ENCODE measurements around the gene PLA2G3.

The PLA2G3 gene

DNA sequence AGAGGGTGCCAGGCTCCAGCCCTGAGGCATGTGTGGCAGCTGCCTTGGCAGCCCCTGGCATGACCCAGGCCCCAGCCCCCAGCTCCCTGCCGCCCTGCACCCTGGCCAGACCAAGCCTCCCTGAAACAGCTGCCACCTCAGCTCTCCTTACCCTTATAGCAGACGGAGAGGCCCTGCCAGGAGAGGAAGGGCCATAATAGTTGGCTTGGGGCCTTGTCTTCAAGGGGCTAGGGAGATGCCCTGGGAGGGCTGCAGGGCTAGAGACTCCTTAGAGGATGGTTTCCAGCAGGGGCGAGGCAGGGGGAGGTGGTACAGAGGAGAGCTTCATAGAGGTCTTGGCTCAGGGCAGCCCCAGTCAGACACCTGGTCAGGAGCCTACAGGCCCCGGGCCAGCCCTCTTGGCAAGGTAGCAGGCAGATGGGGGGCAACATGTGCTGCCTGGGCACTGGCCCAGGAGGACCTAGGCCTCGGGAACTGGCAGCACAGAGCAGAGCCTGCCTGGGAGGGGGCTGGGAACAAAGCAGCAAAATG is 46.2 kb downstream of the PLA2G3 start:
- Mint-ChIP-seq H3K9me3 (no peaks in the 10 kb centered on the region), H3K36me3 (ENCODE audit: low read depth) (no peaks in the 10 kb centered on the region), H3K27ac (no peak overlapping the region), H3K4me1 (no peaks in the 10 kb centered on the region), H3K27me3 (no peaks in the 10 kb centered on the region), H3K4me3 (no peak overlapping the region)
- ATAC-seq (peak; percentile 5), DNase-seq (no peak)

GRCh38 chr22:31093086-31093850 is 47.0 kb downstream of the PLA2G3 start:
- no peak overlapping the region for H3K4me3 Mint-ChIP-seq
- H3K4me1 Mint-ChIP-seq = no peaks in the 10 kb centered on the region
- no peaks in the 10 kb centered on the region for H3K9me3 Mint-ChIP-seq
- no peak overlapping the region for H3K27ac Mint-ChIP-seq
- no peak for ATAC-seq
- no peaks in the 10 kb centered on the region for H3K27me3 Mint-ChIP-seq
- no peaks in the 10 kb centered on the region for H3K36me3 Mint-ChIP-seq (ENCODE audit: low read depth)
- DNase-seq = no peak

DNA sequence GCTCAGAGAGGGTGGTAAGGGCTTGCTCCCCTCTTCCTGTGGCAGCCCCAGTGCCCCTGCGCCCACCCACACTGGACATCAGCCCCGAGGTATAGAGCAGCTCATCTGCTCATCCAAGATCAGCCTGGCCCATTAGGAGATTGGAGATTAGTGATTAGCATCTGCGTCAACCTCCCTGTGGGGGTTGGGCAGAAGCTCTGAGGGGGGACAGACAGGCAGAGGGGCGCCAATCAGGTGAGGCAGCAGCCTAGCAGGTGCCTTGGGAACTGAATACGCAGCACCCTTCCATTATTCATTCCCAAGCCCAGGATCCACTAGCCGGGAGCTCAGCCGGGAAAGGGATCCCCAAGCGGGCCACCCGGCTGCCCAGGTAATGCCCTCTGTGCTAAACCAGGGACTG is 48.1 kb downstream of the PLA2G3 start:
- no peaks in the 10 kb centered on the region for H3K36me3 Mint-ChIP-seq (ENCODE audit: low read depth)
- no peaks in the 10 kb centered on the region for H3K27me3 Mint-ChIP-seq
- no peaks in the 10 kb centered on the region for H3K4me1 Mint-ChIP-seq
- DNase-seq = no peak
- H3K27ac Mint-ChIP-seq = no peak overlapping the region
- H3K9me3 Mint-ChIP-seq = no peaks in the 10 kb centered on the region
- ATAC-seq = no peak
- no peak overlapping the region for H3K4me3 Mint-ChIP-seq

GRCh38 chr22:31091106-31091975 is 49.0 kb downstream of the PLA2G3 start:
- Mint-ChIP-seq H3K4me1 (no peaks in the 10 kb centered on the region), H3K27ac (no peak overlapping the region), H3K9me3 (no peaks in the 10 kb centered on the region), H3K36me3 (ENCODE audit: low read depth) (no peaks in the 10 kb centered on the region), H3K27me3 (no peaks in the 10 kb centered on the region), H3K4me3 (no peak overlapping the region)
- no peak for DNase-seq
- no peak for ATAC-seq

GRCh38 chr22:31090217-31091085 is 49.9 kb downstream of the PLA2G3 start:
- no peaks in the 10 kb centered on the region for H3K9me3 Mint-ChIP-seq
- no peak overlapping the region for H3K27ac Mint-ChIP-seq
- no peaks in the 10 kb centered on the region for H3K4me1 Mint-ChIP-seq
- DNase-seq (no peak), ATAC-seq (no peak)
- H3K36me3 Mint-ChIP-seq (ENCODE audit: low read depth) = no peaks in the 10 kb centered on the region
- H3K4me3 Mint-ChIP-seq = no peak overlapping the region
- H3K27me3 Mint-ChIP-seq = no peaks in the 10 kb centered on the region

DNA sequence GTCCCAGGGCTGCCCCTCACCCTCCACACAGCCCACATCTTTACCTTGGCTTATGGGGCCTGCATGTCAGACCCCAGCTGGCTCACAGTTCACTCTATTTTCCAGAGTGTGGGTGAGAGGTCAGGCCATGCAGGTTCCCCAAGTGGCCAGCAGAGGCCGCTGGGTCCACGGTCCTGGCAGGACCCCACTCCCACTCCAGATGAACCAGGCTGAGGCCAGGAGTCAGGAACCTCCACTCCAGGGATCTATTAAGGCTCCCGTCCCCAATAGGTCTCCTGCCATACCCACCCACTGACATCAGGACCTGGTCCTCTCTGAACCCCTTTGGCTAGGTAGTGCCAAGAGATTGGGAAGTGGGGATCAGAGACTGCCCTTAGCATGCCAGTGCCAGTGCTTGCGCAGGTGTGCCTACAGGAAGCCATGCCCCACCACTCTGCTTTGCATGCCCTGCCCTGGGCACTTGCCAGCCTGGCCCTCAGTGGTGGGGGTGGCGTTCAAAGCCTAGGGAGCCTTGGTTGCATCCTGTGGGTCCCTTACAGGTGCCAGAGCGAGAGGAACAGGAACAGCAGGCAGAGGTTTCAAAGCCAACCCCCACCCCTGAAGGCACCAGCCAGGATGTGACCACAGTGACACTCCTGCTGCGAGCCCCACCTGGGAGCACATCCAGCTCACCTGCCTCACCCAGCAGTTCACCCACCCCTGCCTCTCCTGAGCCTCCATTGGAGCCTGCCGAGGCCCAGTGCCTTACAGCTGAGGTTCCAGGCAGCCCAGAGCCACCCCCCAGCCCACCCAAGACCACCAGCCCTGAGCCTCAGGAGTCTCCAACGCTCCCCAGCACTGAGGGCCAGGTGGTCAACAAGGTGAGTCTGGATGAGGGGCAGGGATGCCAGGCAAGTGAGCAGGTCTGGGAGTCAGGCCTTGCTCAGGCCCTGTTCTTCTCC is 50.9 kb downstream of the PLA2G3 start:
- Mint-ChIP-seq H3K9me3 (no peaks in the 10 kb centered on the region), H3K27me3 (no peaks in the 10 kb centered on the region), H3K36me3 (ENCODE audit: low read depth) (no peaks in the 10 kb centered on the region), H3K27ac (no peak overlapping the region), H3K4me3 (no peak overlapping the region), H3K4me1 (peaks cover 1% of the 10 kb centered on the region)
- ATAC-seq = no peak
- peak; percentile 32 for DNase-seq

- Mint-ChIP-seq H3K4me3 (no peak overlapping the region), H3K9me3 (no peaks in the 10 kb centered on the region), H3K4me1 (peaks cover 11% of the 10 kb centered on the region), H3K27me3 (no peaks in the 10 kb centered on the region), H3K36me3 (ENCODE audit: low read depth) (no peaks in the 10 kb centered on the region), H3K27ac (no peak overlapping the region)
- DNase-seq (no peak), ATAC-seq (no peak)
Observed at GRCh38 chr22:31088233-31088986, 51.9 kb downstream of the PLA2G3 start.

DNA sequence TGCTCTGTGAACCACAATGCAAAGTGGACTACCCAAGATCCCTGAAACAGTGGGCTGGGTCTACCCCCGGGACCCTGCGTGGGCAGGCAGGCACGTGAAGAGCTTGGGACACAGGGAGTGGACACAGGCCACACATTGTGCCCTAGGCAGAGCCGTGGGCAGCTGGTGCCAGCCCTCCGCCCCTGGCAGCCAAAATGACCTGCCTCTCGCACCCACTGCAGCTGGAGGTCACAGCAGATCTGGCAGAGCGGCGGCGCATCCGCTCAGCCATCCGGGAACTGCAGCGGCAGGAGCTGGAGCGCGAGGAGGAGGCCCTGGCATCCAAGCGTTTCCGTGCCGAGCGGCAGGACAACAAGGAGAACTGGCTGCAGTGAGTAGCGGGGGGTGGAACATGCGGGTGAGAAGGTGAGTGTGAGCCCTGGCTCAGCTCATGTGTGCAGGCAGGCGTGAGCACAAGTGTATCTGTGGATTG is 52.5 kb downstream of the PLA2G3 start:
- Mint-ChIP-seq H3K4me1 (peaks cover 17% of the 10 kb centered on the region), H3K9me3 (no peaks in the 10 kb centered on the region), H3K36me3 (ENCODE audit: low read depth) (no peaks in the 10 kb centered on the region), H3K27ac (no peak overlapping the region), H3K27me3 (no peaks in the 10 kb centered on the region), H3K4me3 (no peak overlapping the region)
- no peak for ATAC-seq
- DNase-seq = no peak

- no peaks in the 10 kb centered on the region for H3K9me3 Mint-ChIP-seq
- H3K4me3 Mint-ChIP-seq = no peak overlapping the region
- peaks cover 27% of the 10 kb centered on the region for H3K4me1 Mint-ChIP-seq
- DNase-seq (no peak), ATAC-seq (no peak)
- no peaks in the 10 kb centered on the region for H3K36me3 Mint-ChIP-seq (ENCODE audit: low read depth)
- H3K27ac Mint-ChIP-seq = no peak overlapping the region
- no peaks in the 10 kb centered on the region for H3K27me3 Mint-ChIP-seq
Observed at GRCh38 chr22:31086703-31087330, 53.5 kb downstream of the PLA2G3 start.

DNA sequence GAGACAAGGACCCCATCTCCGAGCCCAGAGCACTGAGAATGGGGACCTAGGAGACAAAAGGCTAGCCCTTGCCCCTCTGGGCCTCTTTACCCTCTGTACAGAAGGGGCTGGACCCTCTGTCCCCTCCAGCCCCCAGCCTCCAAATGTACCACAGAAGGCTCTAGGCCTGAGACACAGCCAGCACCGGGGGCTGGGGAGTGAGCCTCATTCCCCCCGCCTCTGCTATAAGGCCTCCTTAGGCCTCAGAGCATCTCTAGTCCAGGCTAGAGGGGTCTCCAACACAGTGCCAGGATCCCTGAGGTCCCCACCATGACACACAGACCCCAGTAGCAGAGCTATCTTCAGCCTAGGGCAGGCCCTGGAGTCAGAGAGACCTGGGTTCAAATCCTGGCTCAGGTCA is 54.4 kb downstream of the PLA2G3 start:
- no peaks in the 10 kb centered on the region for H3K36me3 Mint-ChIP-seq (ENCODE audit: low read depth)
- ATAC-seq = no peak
- no peaks in the 10 kb centered on the region for H3K9me3 Mint-ChIP-seq
- DNase-seq = no peak
- no peaks in the 10 kb centered on the region for H3K27me3 Mint-ChIP-seq
- H3K4me1 Mint-ChIP-seq = peaks cover 31% of the 10 kb centered on the region
- no peak overlapping the region for H3K27ac Mint-ChIP-seq
- H3K4me3 Mint-ChIP-seq = peak overlapping the region; percentile 82

DNA sequence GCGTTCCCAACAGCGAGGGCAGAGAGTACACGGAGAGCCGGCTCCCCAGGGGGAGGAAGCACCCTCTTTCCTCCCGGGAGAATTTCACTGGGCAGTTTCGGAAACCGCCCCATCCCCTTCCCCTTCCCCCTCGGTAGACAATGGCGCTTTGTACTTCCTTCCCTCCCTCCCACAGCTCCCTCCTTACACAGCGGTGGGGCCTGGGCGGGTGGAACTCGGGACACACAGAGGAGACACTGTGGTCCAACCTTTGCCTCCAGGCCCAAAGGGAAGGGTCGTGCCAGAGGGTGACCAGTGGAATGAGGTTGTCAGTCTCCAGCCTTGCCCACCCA is 54.8 kb downstream of the PLA2G3 start:
- Mint-ChIP-seq H3K9me3 (no peaks in the 10 kb centered on the region), H3K27me3 (no peaks in the 10 kb centered on the region), H3K36me3 (ENCODE audit: low read depth) (no peaks in the 10 kb centered on the region), H3K27ac (peak overlapping the region; percentile 86), H3K4me3 (peak overlapping the region; percentile 82), H3K4me1 (peaks cover 33% of the 10 kb centered on the region)
- no peak for ATAC-seq
- DNase-seq = no peak

DNA sequence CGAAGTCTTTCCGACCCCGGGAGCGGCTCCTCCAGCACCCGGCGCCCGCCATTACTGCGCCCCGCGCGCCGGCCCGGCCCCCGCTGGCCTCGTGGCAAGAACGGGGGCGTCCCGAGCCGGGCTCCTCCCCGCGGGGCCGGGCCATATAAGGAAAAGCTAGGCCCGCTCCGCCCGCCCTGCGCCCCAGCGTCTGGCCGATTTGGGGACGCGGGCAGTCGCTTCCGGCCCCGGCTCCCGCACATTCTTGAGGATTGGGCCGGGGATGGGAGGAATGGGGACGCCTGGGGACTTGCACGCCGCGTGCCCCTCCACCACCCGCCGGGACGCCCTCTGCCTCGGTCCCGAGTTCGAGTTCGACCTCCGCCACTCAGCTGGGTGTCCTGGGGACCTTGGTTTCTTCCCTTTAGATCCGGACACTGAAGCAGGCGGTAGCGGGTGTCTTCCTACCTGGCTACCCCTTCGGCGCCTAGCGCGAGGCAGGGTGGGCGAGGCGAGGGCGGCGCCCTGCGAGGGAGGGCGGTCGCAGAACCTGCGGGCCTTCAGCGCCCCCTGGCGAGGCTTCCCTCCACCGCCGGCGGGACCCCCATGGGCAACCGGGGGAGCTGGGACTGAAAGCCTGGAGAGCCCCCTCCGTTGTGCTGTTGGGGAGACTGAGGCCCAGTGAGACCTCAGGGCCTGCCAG is 55.4 kb downstream of the PLA2G3 start:
- Mint-ChIP-seq H3K27ac (peak overlapping the region; percentile 86), H3K36me3 (ENCODE audit: low read depth) (no peaks in the 10 kb centered on the region), H3K4me1 (peaks cover 34% of the 10 kb centered on the region), H3K4me3 (peak overlapping the region; percentile 90), H3K27me3 (no peaks in the 10 kb centered on the region), H3K9me3 (no peaks in the 10 kb centered on the region)
- DNase-seq = peak; percentile 91
- ATAC-seq = peak; percentile 76

All from activated naive CD8-positive, alpha-beta T cell treated with anti-CD3 and anti-CD28 coated beads, Interleukin-2, amount 50 U/mL, for 24 hours (primary cell).